IMR-90 (cell line): ENCODE measurements around the gene SSBP2. TPM values are rescaled to one million over a fixed set of nuclear protein-coding genes. Genes with fewer than 3 reads are reported as not detected.

Source experiments
- ATAC-seq: fragments of 200-7000 bp; cut with Tn5 transposase; 2 replicates; pipeline ENCODE4 v1.9.1; 2020; ENCODE audit warnings: low read depth, mild to moderate bottlenecking, moderate library complexity
- BruUV-seq: library from RNA; stranded (reverse); fragments of 400-500 nt; replicated peaks from 2 replicates; lab custom pipeline; 2021; lab: Mats Ljungman, UMichigan
- CTCF ChIA-PET: fragments of 300-600 bp; formaldehyde crosslinking; extraction: SDS; loops from one replicate; lab custom pipeline; 2021; ENCODE audit warnings: antibody characterized with exemption; lab: Yijun Ruan, JAX
- POLR2A ChIA-PET: fragments of 300-600 bp; sonication (Branson Sonifier 250); formaldehyde crosslinking; loops from one replicate; lab custom pipeline; 2022; ENCODE audit warnings: antibody characterized with exemption; ENCODE audit not compliant: unreplicated experiment; lab: Charles Lee
- DNase-seq: peaks from one replicate; pipeline ENCODE4 v3.0.0; 2013
- H2AFZ ChIP-seq: replicated peaks from 2 replicates; pipeline ENCODE3; 2013; ENCODE audit warnings: low read length, mild to moderate bottlenecking; ENCODE audit not compliant: poor library complexity
- H2AK5ac ChIP-seq: 2 replicates; pipeline ENCODE4 v1.6.1; 2013; ENCODE audit warnings: low read depth, low read length, inconsistent platforms
- H2AK9ac ChIP-seq: replicated peaks from 2 replicates; pipeline ENCODE3; 2013; ENCODE audit warnings: mild to moderate bottlenecking, low read depth, low read length, moderate library complexity; ENCODE audit not compliant: poor library complexity
- H2BK120ac ChIP-seq: 2 replicates; pipeline ENCODE4 v1.6.1; 2013; ENCODE audit warnings: low read depth, low read length, inconsistent platforms
- H2BK15ac ChIP-seq: 3 replicates; pipeline ENCODE4 v1.6.1; 2013; ENCODE audit warnings: low read depth, low read length, inconsistent platforms
- H2BK20ac ChIP-seq: 2 replicates; pipeline ENCODE4 v1.6.1; 2013; ENCODE audit warnings: low read depth, mild to moderate bottlenecking, inconsistent platforms, low read length, moderate library complexity
- H2BK5ac ChIP-seq: 2 replicates; pipeline ENCODE4 v1.6.1; 2013; ENCODE audit warnings: mild to moderate bottlenecking, low read depth, low read length, inconsistent platforms; ENCODE audit not compliant: poor library complexity, severe bottlenecking
- H3K14ac ChIP-seq: replicated peaks from 2 replicates; pipeline ENCODE4 v1.6.1; 2013; ENCODE audit warnings: low read depth, low read length, inconsistent platforms
- H3K18ac ChIP-seq: 2 replicates; pipeline ENCODE4 v1.6.1; 2013; ENCODE audit warnings: low read depth, low read length, control low read depth
- H3K23ac ChIP-seq: 2 replicates; pipeline ENCODE4 v1.6.1; 2013; ENCODE audit warnings: low read depth, low read length, inconsistent platforms
- H3K27ac ChIP-seq: 2 replicates; pipeline ENCODE4 v1.5.1; 2013; ENCODE audit warnings: mild to moderate bottlenecking, control low read depth, low read length; ENCODE audit not compliant: insufficient read depth
- H3K27me3 ChIP-seq: 2 replicates; pipeline ENCODE4 v1.6.1; 2013; ENCODE audit warnings: low read length; ENCODE audit not compliant: control insufficient read depth, insufficient read depth
- H3K36me3 ChIP-seq: 2 replicates; pipeline ENCODE4 v1.6.1; 2013; ENCODE audit warnings: low read length, mixed read lengths; ENCODE audit not compliant: control insufficient read depth, insufficient read depth
- H3K4ac ChIP-seq: 2 replicates; pipeline ENCODE4 v1.6.1; 2013; ENCODE audit warnings: low read depth, low read length, inconsistent platforms
- H3K4me1 ChIP-seq: 2 replicates; pipeline ENCODE4 v1.6.1; 2013; ENCODE audit warnings: low read length, mixed read lengths; ENCODE audit not compliant: control insufficient read depth, insufficient read depth
- H3K4me2 ChIP-seq: 2 replicates; pipeline ENCODE4 v1.6.1; 2013; ENCODE audit warnings: low read depth, mild to moderate bottlenecking, control low read depth, low read length, moderate library complexity
- H3K4me3 ChIP-seq: 2 replicates; pipeline ENCODE4 v1.5.1; 2013; ENCODE audit warnings: low read depth, mild to moderate bottlenecking, control low read depth, low read length, moderate library complexity; ENCODE audit not compliant: insufficient read depth
- H3K56ac ChIP-seq: 2 replicates; pipeline ENCODE4 v1.6.1; 2013; ENCODE audit warnings: low read length, inconsistent platforms; ENCODE audit not compliant: insufficient read depth; ENCODE audit errors: extremely low read depth
- H3K79me1 ChIP-seq, 2 experiments: 2 replicates each; pipeline ENCODE4 v1.6.1; 2013; ENCODE audit warnings: low read length in 2 of 2, inconsistent platforms in 1 of 2, low read depth in 1 of 2
- H3K9ac ChIP-seq: 2 replicates; pipeline ENCODE4 v1.6.1; 2013; ENCODE audit warnings: low read depth, low read length, control low read depth
- H3K9me1 ChIP-seq: 2 replicates; pipeline ENCODE4 v1.6.1; 2013; ENCODE audit warnings: low read length, inconsistent platforms; ENCODE audit not compliant: insufficient read depth
- H3K9me3 ChIP-seq: 2 replicates; pipeline ENCODE4 v1.6.1; 2013; ENCODE audit warnings: low read length; ENCODE audit not compliant: control insufficient read depth, insufficient read depth
- H4K20me1 ChIP-seq: 2 replicates; pipeline ENCODE4 v1.6.1; 2013; ENCODE audit warnings: low read length, inconsistent platforms; ENCODE audit not compliant: insufficient read depth
- H4K5ac ChIP-seq: 2 replicates; pipeline ENCODE4 v1.6.1; 2013; ENCODE audit warnings: mild to moderate bottlenecking, low read depth, low read length, control low read depth
- H4K8ac ChIP-seq, 2 experiments: 2 replicates each; pipeline ENCODE4 v1.6.1; 2013; ENCODE audit warnings: low read depth in 2 of 2, low read length in 2 of 2, control low read depth in 1 of 2, inconsistent platforms in 1 of 2
- H4K91ac ChIP-seq: 2 replicates; pipeline ENCODE4 v1.6.1; 2013; ENCODE audit warnings: low read depth, low read length, inconsistent platforms; ENCODE audit not compliant: insufficient read depth
- BHLHE40 ChIP-seq: fragments of 150-350 bp; IDR thresholded peaks from 2 replicates; pipeline ENCODE4 v1.6.1; 2016; ENCODE audit warnings: mild to moderate bottlenecking, low read depth, low read length
- CEBPB ChIP-seq: IDR thresholded peaks from 2 replicates; pipeline ENCODE4 v1.6.1; 2012; ENCODE audit warnings: low read depth, low read length, improper control_type of control experiment
- CTCF ChIP-seq: conservative IDR thresholded peaks from 2 replicates; pipeline ENCODE4 v1.5.1; 2012; ENCODE audit warnings: mild to moderate bottlenecking, low read depth, low read length, improper control_type of control experiment
- FOS ChIP-seq: fragments of 150-350 bp; IDR thresholded peaks from 2 replicates; pipeline ENCODE4 v1.6.1; 2016; ENCODE audit warnings: low read depth, low read length
- MAFK ChIP-seq: IDR thresholded peaks from 2 replicates; pipeline ENCODE4 v1.6.1; 2012; ENCODE audit warnings: low read depth, low read length, improper control_type of control experiment
- MXI1 ChIP-seq: IDR thresholded peaks from 2 replicates; pipeline ENCODE4 v1.6.1; 2012; ENCODE audit warnings: low read depth, mild to moderate bottlenecking, low read length, moderate library complexity, borderline replicate concordance
- NFE2L2 ChIP-seq: fragments of 150-350 bp; IDR thresholded peaks from 2 replicates; pipeline ENCODE4 v1.6.1; 2016; ENCODE audit warnings: low read depth, mild to moderate bottlenecking, low read length
- RCOR1 ChIP-seq: IDR thresholded peaks from 2 replicates; pipeline ENCODE4 v1.6.1; 2012; ENCODE audit warnings: mild to moderate bottlenecking, low read length, improper control_type of control experiment; ENCODE audit not compliant: insufficient replicate concordance
- RFX5 ChIP-seq: IDR thresholded peaks from 2 replicates; pipeline ENCODE4 v1.8.0; 2012; ENCODE audit warnings: low read depth, mild to moderate bottlenecking, low read length, moderate library complexity
- SMC3 ChIP-seq: fragments of 150-350 bp; IDR thresholded peaks from 2 replicates; pipeline ENCODE4 v1.6.1; 2016; ENCODE audit warnings: low read depth, mild to moderate bottlenecking, antibody characterized with exemption, low read length, moderate library complexity
- WGBS, 2 experiments: methylation state at CpG; one replicate each; pipeline versions ENCODE4 v1.1.5 to v1.1.7; 2013; ENCODE audit warnings: missing lambda C conversion rate in 2 of 2; ENCODE audit not compliant: insufficient read length in 1 of 2; ENCODE audit errors: extremely low coverage in 2 of 2; 5-methylcytosine and 5-hydroxymethylcytosine counted together
- dilution Hi-C: fragments of 300-500 bp; cut with HindIII; formaldehyde crosslinking; loops from one replicate; pipeline ENCODE4 v1.14.3; 2018; ENCODE audit warnings: low sequenced_read_pairs; ENCODE audit not compliant: unreplicated experiment
- in situ Hi-C: fragments of 300-500 bp; cut with MboI; formaldehyde crosslinking; loops from 3 replicates; pipeline ENCODE4 v1.14.3; 2019; ENCODE audit warnings: low sequenced_read_pairs, inconsistent platforms, mixed read lengths
- intact Hi-C: fragments of 100-400 bp; cut with micrococcal nuclease; formaldehyde crosslinking; loops from 2 replicates; pipeline ENCODE4 v1.10.0; 2022
- polyA plus RNA-seq, 3 experiments: library from polyadenylated mRNA; depleted of rRNA; stranded (reverse); fragments of >200 nt; gene quantifications; 2 replicates each; pipeline ENCODE4 v1.2.3, GENCODE V29; 2012; ENCODE audit warnings: low replicate concordance in 1 of 3
- total RNA-seq: library from RNA; depleted of rRNA; stranded (reverse); fragments of >200 nt; gene quantifications from 2 replicates; pipeline ENCODE4 v1.2.3, GENCODE V29; 2012

The SSBP2 gene
- total and polyA plus RNA-seq, 2 of the 4 experiments (the other 2 are of a cell fraction): 38.4 to 42.7 TPM

GRCh38 chr5:81422671-81423070 is 328.2 kb downstream of the SSBP2 start:
- Histone ChIP-seq H3K9ac (no peak overlapping the region), H3K27ac (peak overlapping the region; percentile 100; the same call in 1 of the 2 replicates), H3K9me1 (peaks cover 12% of the 10 kb centered on the region), H4K5ac (no peak overlapping the region), H3K18ac (peak overlapping the region; percentile 99; the same call in 1 of the 2 replicates), H2BK120ac (peak overlapping the region; percentile 93), H3K36me3 (no peaks in the 10 kb centered on the region; the same call in 1 of the 2 replicates), H4K20me1 (no peaks in the 10 kb centered on the region), H2AK9ac (no peak overlapping the region), H4K91ac (0 out of 2 replicates have a peak overlapping the region, but pooled peaks have one; percentile 0), H3K4me2 (peak overlapping the region; percentile 53; the same call in 1 of the 2 replicates), H2AK5ac (no peak overlapping the region), H3K23ac (peak overlapping the region; percentile 63; the same call in 1 of the 2 replicates), H3K56ac (0 out of 2 replicates have a peak overlapping the region, but pooled peaks have one; percentile 13), H3K14ac (no peak overlapping the region), H3K4ac (peak overlapping the region; percentile 91; the same call in 1 of the 2 replicates), H2BK5ac (peak overlapping the region; percentile 87), H3K27me3 (no peaks in the 10 kb centered on the region), H2BK15ac (0 out of 3 replicates have a peak overlapping the region, but pooled peaks have one; percentile 55), H3K79me1 (peaks cover 0 to 11% of the 10 kb centered on the region in 2 experiments; a peak in 1 of 4 replicates), H2BK20ac (peak overlapping the region; percentile 69), H4K8ac (peak overlapping the region in 1 of 2 experiments; percentile 67; a peak in 1 of 4 replicates), H3K9me3 (no peaks in the 10 kb centered on the region), H3K4me1 (peaks cover 22% of the 10 kb centered on the region), H2AFZ (no peak overlapping the region), H3K4me3 (no peak overlapping the region)
- ChIA-PET POLR2A (no interaction called here), CTCF (no interaction called here)
- no TSS peak for BruUV-seq
- DNase-seq: peak; percentile 97
- in situ Hi-C loops (loop anchor here (10.0 kb wide), 1 partner anchor 432 kb away; no protein-coding TSS in a partner anchor), intact Hi-C loops (loop anchor here (5.0 kb wide), 1 partner anchor 430 kb away; no protein-coding TSS in a partner anchor), dilution Hi-C loops (no loop called here)
- no CpG with 5 or more reads among the region's 2 CpGs for WGBS, 2 experiments
- ATAC-seq: peak; percentile 67
- TF ChIP-seq RFX5 (no peak), NFE2L2 (0 out of 2 replicates have a peak, but pooled peaks have one; percentile 2), CEBPB (peak; percentile 97), BHLHE40 (peak; percentile 69), CTCF (no peak), MXI1 (no peak), RCOR1 (peak; percentile 79), FOS (peak; percentile 89), SMC3 (no peak), MAFK (peak; percentile 79)
